IMR-90 (cell line): Measurements from ENCODE around the gene CUX1. TPM values are rescaled to one million over a fixed set of nuclear protein-coding genes. Genes with fewer than 3 reads are reported as not detected.
A peak's percentile ranks its signal among the peaks of the same experiment; 100 is the strongest.

Experiments used
- ATAC-seq: fragments of 200-7000 bp; cut with Tn5 transposase; 2 replicates; pipeline ENCODE4 v1.9.1; 2020; ENCODE audit warnings: low read depth, mild to moderate bottlenecking, moderate library complexity
- BruUV-seq: library from RNA; stranded (reverse); fragments of 400-500 nt; replicated peaks from 2 replicates; lab custom pipeline; 2021; lab: Mats Ljungman, UMichigan
- CTCF ChIA-PET: fragments of 300-600 bp; formaldehyde crosslinking; extraction: SDS; loops from one replicate; lab custom pipeline; 2021; ENCODE audit warnings: antibody characterized with exemption; lab: Yijun Ruan, JAX
- POLR2A ChIA-PET: fragments of 300-600 bp; sonication (Branson Sonifier 250); formaldehyde crosslinking; loops from one replicate; lab custom pipeline; 2022; ENCODE audit warnings: antibody characterized with exemption; ENCODE audit not compliant: unreplicated experiment; lab: Charles Lee
- DNase-seq: peaks from one replicate; pipeline ENCODE4 v3.0.0; 2013
- H2AFZ ChIP-seq: replicated peaks from 2 replicates; pipeline ENCODE3; 2013; ENCODE audit warnings: low read length, mild to moderate bottlenecking; ENCODE audit not compliant: poor library complexity
- H2AK5ac ChIP-seq: 2 replicates; pipeline ENCODE4 v1.6.1; 2013; ENCODE audit warnings: low read depth, low read length, inconsistent platforms
- H2AK9ac ChIP-seq: replicated peaks from 2 replicates; pipeline ENCODE3; 2013; ENCODE audit warnings: mild to moderate bottlenecking, low read depth, low read length, moderate library complexity; ENCODE audit not compliant: poor library complexity
- H2BK120ac ChIP-seq: 2 replicates; pipeline ENCODE4 v1.6.1; 2013; ENCODE audit warnings: low read depth, low read length, inconsistent platforms
- H2BK15ac ChIP-seq: 3 replicates; pipeline ENCODE4 v1.6.1; 2013; ENCODE audit warnings: low read depth, low read length, inconsistent platforms
- H2BK20ac ChIP-seq: 2 replicates; pipeline ENCODE4 v1.6.1; 2013; ENCODE audit warnings: low read depth, mild to moderate bottlenecking, inconsistent platforms, low read length, moderate library complexity
- H2BK5ac ChIP-seq: 2 replicates; pipeline ENCODE4 v1.6.1; 2013; ENCODE audit warnings: mild to moderate bottlenecking, low read depth, low read length, inconsistent platforms; ENCODE audit not compliant: poor library complexity, severe bottlenecking
- H3K14ac ChIP-seq: replicated peaks from 2 replicates; pipeline ENCODE4 v1.6.1; 2013; ENCODE audit warnings: low read depth, low read length, inconsistent platforms
- H3K18ac ChIP-seq: 2 replicates; pipeline ENCODE4 v1.6.1; 2013; ENCODE audit warnings: low read depth, low read length, control low read depth
- H3K23ac ChIP-seq: 2 replicates; pipeline ENCODE4 v1.6.1; 2013; ENCODE audit warnings: low read depth, low read length, inconsistent platforms
- H3K27ac ChIP-seq: 2 replicates; pipeline ENCODE4 v1.5.1; 2013; ENCODE audit warnings: mild to moderate bottlenecking, control low read depth, low read length; ENCODE audit not compliant: insufficient read depth
- H3K27me3 ChIP-seq: 2 replicates; pipeline ENCODE4 v1.6.1; 2013; ENCODE audit warnings: low read length; ENCODE audit not compliant: control insufficient read depth, insufficient read depth
- H3K36me3 ChIP-seq: 2 replicates; pipeline ENCODE4 v1.6.1; 2013; ENCODE audit warnings: low read length, mixed read lengths; ENCODE audit not compliant: control insufficient read depth, insufficient read depth
- H3K4ac ChIP-seq: 2 replicates; pipeline ENCODE4 v1.6.1; 2013; ENCODE audit warnings: low read depth, low read length, inconsistent platforms
- H3K4me1 ChIP-seq: 2 replicates; pipeline ENCODE4 v1.6.1; 2013; ENCODE audit warnings: low read length, mixed read lengths; ENCODE audit not compliant: control insufficient read depth, insufficient read depth
- H3K4me2 ChIP-seq: 2 replicates; pipeline ENCODE4 v1.6.1; 2013; ENCODE audit warnings: low read depth, mild to moderate bottlenecking, control low read depth, low read length, moderate library complexity
- H3K4me3 ChIP-seq: 2 replicates; pipeline ENCODE4 v1.5.1; 2013; ENCODE audit warnings: low read depth, mild to moderate bottlenecking, control low read depth, low read length, moderate library complexity; ENCODE audit not compliant: insufficient read depth
- H3K56ac ChIP-seq: 2 replicates; pipeline ENCODE4 v1.6.1; 2013; ENCODE audit warnings: low read length, inconsistent platforms; ENCODE audit not compliant: insufficient read depth; ENCODE audit errors: extremely low read depth
- H3K79me1 ChIP-seq, 2 experiments: 2 replicates each; pipeline ENCODE4 v1.6.1; 2013; ENCODE audit warnings: low read length in 2 of 2, inconsistent platforms in 1 of 2, low read depth in 1 of 2
- H3K9ac ChIP-seq: 2 replicates; pipeline ENCODE4 v1.6.1; 2013; ENCODE audit warnings: low read depth, low read length, control low read depth
- H3K9me1 ChIP-seq: 2 replicates; pipeline ENCODE4 v1.6.1; 2013; ENCODE audit warnings: low read length, inconsistent platforms; ENCODE audit not compliant: insufficient read depth
- H3K9me3 ChIP-seq: 2 replicates; pipeline ENCODE4 v1.6.1; 2013; ENCODE audit warnings: low read length; ENCODE audit not compliant: control insufficient read depth, insufficient read depth
- H4K20me1 ChIP-seq: 2 replicates; pipeline ENCODE4 v1.6.1; 2013; ENCODE audit warnings: low read length, inconsistent platforms; ENCODE audit not compliant: insufficient read depth
- H4K5ac ChIP-seq: 2 replicates; pipeline ENCODE4 v1.6.1; 2013; ENCODE audit warnings: mild to moderate bottlenecking, low read depth, low read length, control low read depth
- H4K8ac ChIP-seq, 2 experiments: 2 replicates each; pipeline ENCODE4 v1.6.1; 2013; ENCODE audit warnings: low read depth in 2 of 2, low read length in 2 of 2, control low read depth in 1 of 2, inconsistent platforms in 1 of 2
- H4K91ac ChIP-seq: 2 replicates; pipeline ENCODE4 v1.6.1; 2013; ENCODE audit warnings: low read depth, low read length, inconsistent platforms; ENCODE audit not compliant: insufficient read depth
- MAZ ChIP-seq: IDR thresholded peaks from 2 replicates; pipeline ENCODE4 v1.6.1; 2012; ENCODE audit warnings: low read depth, mild to moderate bottlenecking, low read length, improper control_type of control experiment, moderate library complexity, borderline replicate concordance
- POLR2A ChIP-seq: IDR thresholded peaks from 2 replicates; pipeline ENCODE4 v1.6.1; 2012; ENCODE audit warnings: mild to moderate bottlenecking, low read depth, low read length
- RAD21 ChIP-seq: IDR thresholded peaks from 2 replicates; pipeline ENCODE4 v1.6.1; 2012; ENCODE audit warnings: low read length, improper control_type of control experiment
- SMC3 ChIP-seq: fragments of 150-350 bp; IDR thresholded peaks from 2 replicates; pipeline ENCODE4 v1.6.1; 2016; ENCODE audit warnings: low read depth, mild to moderate bottlenecking, antibody characterized with exemption, low read length, moderate library complexity
- WGBS, 2 experiments: methylation state at CpG; one replicate each; pipeline versions ENCODE4 v1.1.5 to v1.1.7; 2013; ENCODE audit warnings: missing lambda C conversion rate in 2 of 2; ENCODE audit not compliant: insufficient read length in 1 of 2; ENCODE audit errors: extremely low coverage in 2 of 2; 5-methylcytosine and 5-hydroxymethylcytosine counted together
- dilution Hi-C: fragments of 300-500 bp; cut with HindIII; formaldehyde crosslinking; loops from one replicate; pipeline ENCODE4 v1.14.3; 2018; ENCODE audit warnings: low sequenced_read_pairs; ENCODE audit not compliant: unreplicated experiment
- in situ Hi-C: fragments of 300-500 bp; cut with MboI; formaldehyde crosslinking; loops from 3 replicates; pipeline ENCODE4 v1.14.3; 2019; ENCODE audit warnings: low sequenced_read_pairs, inconsistent platforms, mixed read lengths
- intact Hi-C: fragments of 100-400 bp; cut with micrococcal nuclease; formaldehyde crosslinking; loops from 2 replicates; pipeline ENCODE4 v1.10.0; 2022
- polyA plus RNA-seq, 3 experiments: library from polyadenylated mRNA; depleted of rRNA; stranded (reverse); fragments of >200 nt; gene quantifications; 2 replicates each; pipeline ENCODE4 v1.2.3, GENCODE V29; 2012; ENCODE audit warnings: low replicate concordance in 1 of 3
- total RNA-seq: library from RNA; depleted of rRNA; stranded (reverse); fragments of >200 nt; gene quantifications from 2 replicates; pipeline ENCODE4 v1.2.3, GENCODE V29; 2012
- TF ChIP-seq, protein P1 (sequence below): conservative IDR thresholded peaks from 2 replicates; pipeline ENCODE4 v1.5.1; 2012; ENCODE audit warnings: mild to moderate bottlenecking, low read depth, low read length, improper control_type of control experiment

Gene CUX1
- total and polyA plus RNA-seq, 2 of the 4 experiments (the other 2 are of a cell fraction): 19.7 to 46.4 TPM

DNA sequence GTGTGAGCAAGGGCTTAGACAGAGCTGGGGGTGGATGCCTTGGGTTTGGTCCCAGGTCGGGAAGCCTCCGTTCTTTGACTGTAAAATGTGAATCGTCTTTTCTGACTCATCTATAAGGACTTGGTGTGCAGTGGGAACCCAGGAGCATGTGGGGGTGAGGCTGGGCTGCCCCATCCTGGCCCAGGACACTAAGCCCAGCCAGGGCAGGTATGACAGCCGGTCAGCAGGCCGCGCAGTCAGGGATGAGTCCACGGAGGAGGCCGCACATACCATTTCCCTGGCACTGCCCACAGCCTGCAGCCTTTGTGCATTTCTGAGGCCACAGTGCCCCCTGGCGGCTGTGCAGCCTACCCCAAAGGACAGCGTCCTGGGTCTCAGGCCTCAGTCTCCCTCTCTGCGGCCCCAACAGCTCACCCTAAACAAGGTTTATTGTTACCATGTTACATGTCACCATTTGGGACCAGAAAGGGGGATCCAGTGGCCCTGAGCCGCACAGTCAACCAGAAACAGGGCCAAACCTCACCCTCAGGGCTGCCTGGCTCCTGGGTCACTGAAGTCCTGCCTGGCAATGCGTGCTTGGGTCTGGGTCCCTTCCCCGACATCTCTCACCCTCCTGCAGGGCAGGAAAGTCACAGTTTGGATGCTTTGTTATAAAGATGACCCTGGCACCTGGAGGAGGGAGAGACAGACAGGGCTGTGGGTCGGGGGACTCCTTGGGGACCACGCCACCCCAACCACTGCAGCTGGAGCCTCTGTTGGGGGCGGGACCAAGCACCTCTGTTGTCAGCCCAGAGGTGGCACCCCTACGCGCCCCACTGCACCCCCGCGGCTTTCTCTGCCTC lies 454.9 kb downstream of the CUX1 start:
- Histone ChIP-seq H3K27ac (no peak overlapping the region), H3K9me3 (no peaks in the 10 kb centered on the region), H4K5ac (no peak overlapping the region), H3K36me3 (no peaks in the 10 kb centered on the region), H4K20me1 (peaks cover 6% of the 10 kb centered on the region; the same call in 1 of the 2 replicates), H3K9me1 (peaks cover 4% of the 10 kb centered on the region; the same call in 1 of the 2 replicates), H3K4me1 (peaks cover 12% of the 10 kb centered on the region), H2AK9ac (peak overlapping the region; percentile 91), H3K14ac (no peak overlapping the region), H4K91ac (peak overlapping the region; percentile 70; the same call in 1 of the 2 replicates), H3K56ac (no peak overlapping the region), H2AK5ac (peak overlapping the region; percentile 74; the same call in 1 of the 2 replicates), H2BK5ac (peak overlapping the region; percentile 44), H4K8ac (peak overlapping the region in 1 of 2 experiments; percentile 49; a peak in 2 of 4 replicates), H2BK20ac (peak overlapping the region; percentile 48; the same call in 1 of the 2 replicates), H2AFZ (peak overlapping the region; percentile 94), H2BK15ac (no peak overlapping the region), H3K4me2 (no peak overlapping the region), H3K79me1 (no peaks in the 10 kb centered on the region), H3K9ac (no peak overlapping the region), H2BK120ac (no peak overlapping the region; the same call in 1 of the 2 replicates), H3K18ac (no peak overlapping the region), H3K27me3 (no peaks in the 10 kb centered on the region), H3K23ac (no peak overlapping the region), H3K4ac (0 out of 2 replicates have a peak overlapping the region, but pooled peaks have one; percentile 45), H3K4me3 (no peak overlapping the region)
- WGBS, 2 experiments: 0% methylated on average over 4 of the region's 21 CpGs; no CpG with 5 or more reads in 1 of the 2 experiments
- CTCF ChIA-PET: interaction anchor here (0.5 to 1.1 kb wide), 3 partner anchors 669 to 1991 kb away, joined by 3 read pairs; no protein-coding TSS in a partner anchor
- BruUV-seq: no TSS peak
- POLR2A ChIA-PET: no interaction called here
- in situ Hi-C loops: loop anchor here (5.0 to 25.0 kb wide), 2 partner anchors 730 to 910 kb away; partner anchors contain the start of gene COL26A1
- ATAC-seq (peak; percentile 89), DNase-seq (peak; percentile 81)
- TF ChIP-seq, protein P1, sequence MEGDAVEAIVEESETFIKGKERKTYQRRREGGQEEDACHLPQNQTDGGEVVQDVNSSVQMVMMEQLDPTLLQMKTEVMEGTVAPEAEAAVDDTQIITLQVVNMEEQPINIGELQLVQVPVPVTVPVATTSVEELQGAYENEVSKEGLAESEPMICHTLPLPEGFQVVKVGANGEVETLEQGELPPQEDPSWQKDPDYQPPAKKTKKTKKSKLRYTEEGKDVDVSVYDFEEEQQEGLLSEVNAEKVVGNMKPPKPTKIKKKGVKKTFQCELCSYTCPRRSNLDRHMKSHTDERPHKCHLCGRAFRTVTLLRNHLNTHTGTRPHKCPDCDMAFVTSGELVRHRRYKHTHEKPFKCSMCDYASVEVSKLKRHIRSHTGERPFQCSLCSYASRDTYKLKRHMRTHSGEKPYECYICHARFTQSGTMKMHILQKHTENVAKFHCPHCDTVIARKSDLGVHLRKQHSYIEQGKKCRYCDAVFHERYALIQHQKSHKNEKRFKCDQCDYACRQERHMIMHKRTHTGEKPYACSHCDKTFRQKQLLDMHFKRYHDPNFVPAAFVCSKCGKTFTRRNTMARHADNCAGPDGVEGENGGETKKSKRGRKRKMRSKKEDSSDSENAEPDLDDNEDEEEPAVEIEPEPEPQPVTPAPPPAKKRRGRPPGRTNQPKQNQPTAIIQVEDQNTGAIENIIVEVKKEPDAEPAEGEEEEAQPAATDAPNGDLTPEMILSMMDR: peak; percentile 94
- TF ChIP-seq POLR2A (no peak), RAD21 (peak; percentile 94), MAZ (peak; percentile 14; the same call in 1 of the 2 replicates), SMC3 (peak; percentile 84)
- dilution Hi-C loops: no loop called here
- intact Hi-C loops: loop anchor here (1.0 to 2.0 kb wide), 4 partner anchors 458 to 730 kb away; no protein-coding TSS in a partner anchor
